HG02970 (cell line): Measurements from ENCODE around the gene ANO4.

Experiments used
- ATAC-seq: cut with Tn5 transposase; IDR thresholded peaks from one replicate; pipeline ENCODE4 v1.9.1; 2021; ENCODE audit warnings: mild to moderate bottlenecking, moderate library complexity, moderate number of reproducible peaks; ENCODE audit not compliant: unreplicated experiment, low FRiP score

The ANO4 gene

DNA sequence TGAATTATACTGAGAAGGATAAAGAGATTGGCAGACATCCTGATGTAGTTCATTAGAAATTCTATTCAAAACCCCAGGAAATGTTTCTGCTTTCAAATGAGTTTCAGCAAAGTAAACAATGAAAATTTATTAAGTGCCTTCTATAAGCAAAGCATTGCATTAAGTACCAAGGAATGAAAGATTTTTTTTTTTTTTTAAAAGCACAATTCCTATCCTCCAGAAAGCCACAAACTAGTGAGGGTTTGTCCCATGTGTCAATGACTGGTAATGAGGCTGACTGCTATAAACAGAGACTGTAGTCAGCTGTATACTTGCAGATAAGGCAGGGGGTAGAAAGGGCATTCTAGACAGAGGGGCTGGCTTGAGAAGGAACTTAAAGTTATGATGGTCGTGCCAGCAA, 6.7 kb downstream of the ANO4 start:
- no peak for ATAC-seq

GRCh38 chr12:100808777-100809176, 14.2 kb downstream of the ANO4 start:
- ATAC-seq, result no peak

DNA sequence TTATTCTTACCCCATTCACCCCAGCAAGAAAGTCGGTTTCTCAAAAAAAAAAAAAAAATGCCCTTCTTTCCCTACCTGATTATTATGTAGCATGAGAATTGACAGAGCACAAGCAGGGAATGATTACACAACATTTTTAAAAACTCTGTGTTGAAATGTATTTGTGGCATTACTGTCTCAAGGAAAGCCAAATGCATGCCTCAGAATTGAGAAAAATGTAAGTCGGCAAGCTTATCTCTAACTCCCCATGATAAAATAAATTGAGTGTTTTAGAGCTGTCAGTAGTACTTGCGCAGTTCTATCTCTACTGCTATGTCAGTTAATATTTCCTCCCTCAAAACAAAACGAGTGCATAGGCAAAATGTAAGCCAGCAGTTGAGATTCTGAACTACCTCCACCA, 25.7 kb downstream of the ANO4 start:
- ATAC-seq, result no peak

DNA sequence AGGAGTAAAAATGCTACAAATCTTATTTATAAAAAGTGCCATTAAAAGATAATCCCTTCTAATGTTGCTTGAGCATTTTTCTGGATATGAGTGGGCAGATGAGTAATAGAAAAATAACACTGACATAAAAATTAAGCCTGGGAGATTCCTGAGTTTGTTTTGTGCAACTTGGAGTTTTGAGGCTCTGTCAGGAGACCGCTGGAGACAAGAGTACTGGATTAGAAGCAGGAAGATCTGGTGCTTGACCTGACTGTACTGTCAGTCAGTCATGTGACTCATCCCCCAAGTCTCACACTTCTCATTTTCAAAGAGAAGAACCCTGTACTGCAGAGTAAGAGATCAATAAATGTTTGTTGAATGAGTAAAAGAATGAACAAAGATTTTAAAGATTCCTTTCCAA, 29.4 kb downstream of the ANO4 start:
- no peak for ATAC-seq

DNA sequence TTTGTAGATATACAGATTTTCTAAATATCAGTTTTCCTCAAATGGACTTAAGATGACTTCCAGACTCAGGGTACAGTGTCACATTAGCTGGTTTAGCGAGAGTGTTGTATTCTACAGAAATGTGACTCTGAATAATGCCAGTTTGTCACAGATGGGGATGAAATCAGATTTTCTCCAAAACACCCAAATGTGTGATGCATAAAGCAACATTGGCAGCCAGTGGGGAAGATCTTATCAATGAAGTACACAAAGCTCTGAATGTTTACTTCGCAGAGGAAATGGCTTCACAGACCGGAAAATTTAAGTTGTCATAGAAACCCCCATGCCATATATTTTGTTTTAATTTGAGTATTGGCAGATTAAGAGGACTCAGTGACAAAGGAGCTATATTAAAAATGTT, 29.9 kb downstream of the ANO4 start:
- ATAC-seq, result no peak

GRCh38 chr12:100826323-100826722, 31.7 kb downstream of the ANO4 start:
- no peak for ATAC-seq

DNA sequence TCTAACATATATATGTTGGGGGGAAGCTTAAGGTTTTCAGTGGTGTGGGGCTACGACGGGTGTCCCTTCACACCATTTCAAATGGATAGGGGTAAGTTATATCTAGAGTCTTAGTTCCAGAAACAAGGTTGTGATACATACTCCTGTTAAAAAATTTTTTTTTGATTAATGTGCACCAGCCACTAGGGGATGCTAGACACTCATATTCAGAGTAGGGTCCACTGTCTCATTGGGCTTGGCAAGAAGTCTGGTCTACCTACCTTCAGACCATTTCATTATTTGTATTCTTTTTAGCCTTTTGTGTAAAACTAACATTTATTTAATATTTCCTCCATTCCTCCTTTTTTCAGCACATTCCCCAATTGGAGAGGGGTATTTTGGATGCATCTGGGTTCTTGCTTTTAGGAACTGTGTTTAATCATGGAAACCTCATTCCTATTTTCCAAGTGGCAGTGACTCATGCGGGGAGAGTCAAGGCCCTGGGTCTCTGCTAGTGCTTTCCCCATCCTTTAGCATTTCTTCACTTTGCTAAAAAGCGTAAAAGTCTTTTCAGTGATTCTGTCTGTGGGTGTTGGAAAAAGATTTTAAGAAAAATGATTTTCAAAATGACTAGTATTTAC, 33.4 kb downstream of the ANO4 start:
- no peak for ATAC-seq

DNA sequence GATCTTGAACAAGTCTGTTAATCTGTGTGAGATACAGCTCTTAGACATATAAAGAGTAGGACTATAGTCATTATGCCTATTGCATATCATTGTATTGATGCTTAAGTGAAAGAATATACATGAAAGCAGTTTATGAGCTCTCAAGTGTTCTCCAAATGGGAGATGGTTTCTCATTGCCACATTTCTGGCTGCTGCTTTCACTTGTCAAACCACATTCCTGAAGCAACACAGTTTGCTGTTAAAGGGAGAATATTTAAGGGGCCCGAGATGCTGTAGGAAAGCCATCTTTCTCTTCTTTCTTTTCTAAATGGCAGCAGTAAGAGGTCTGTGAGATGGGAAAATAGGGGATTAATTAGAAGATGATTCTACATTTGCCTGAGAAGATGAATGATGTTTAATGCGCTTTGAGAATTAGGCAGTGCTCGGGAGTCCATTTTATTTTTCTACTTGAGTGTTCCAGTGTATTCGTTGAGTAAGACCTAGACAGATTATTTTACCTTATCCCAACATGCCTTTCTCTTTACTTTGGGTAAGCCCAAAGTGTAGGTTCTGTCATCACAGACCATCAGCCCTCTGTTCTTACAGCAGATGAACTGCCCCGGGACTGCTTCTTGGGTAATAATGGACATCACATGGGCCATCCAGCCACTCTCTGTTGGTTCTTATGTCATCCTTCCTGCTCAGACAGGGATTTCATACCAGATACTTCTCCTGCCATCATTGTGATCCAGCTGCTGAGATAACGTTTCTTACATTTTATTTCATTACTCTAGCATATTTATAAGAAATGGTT, 35.6 kb downstream of the ANO4 start:
- no peak for ATAC-seq

- no peak for ATAC-seq
Measured at GRCh38 chr12:100833282-100833681, 38.7 kb downstream of the ANO4 start.

DNA sequence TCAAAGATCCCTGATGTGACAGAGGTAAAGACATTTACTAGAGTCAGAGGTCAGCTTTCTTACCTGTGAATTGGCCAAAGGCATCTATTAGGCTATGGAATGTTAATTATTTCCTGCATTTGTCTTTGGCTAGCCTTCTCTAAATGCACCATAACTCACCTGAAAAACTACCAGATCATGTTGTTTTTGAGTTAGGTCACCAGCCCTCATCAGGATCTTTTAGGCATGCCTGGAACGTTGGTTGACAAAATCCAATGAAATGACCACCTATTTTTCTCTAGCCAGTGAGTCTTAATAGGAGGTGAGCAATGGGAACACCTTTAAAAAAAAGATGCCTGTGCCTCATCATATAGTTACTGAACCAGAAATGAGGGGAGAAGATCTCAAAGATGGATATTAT, 46.2 kb downstream of the ANO4 start:
- ATAC-seq, result no peak

DNA sequence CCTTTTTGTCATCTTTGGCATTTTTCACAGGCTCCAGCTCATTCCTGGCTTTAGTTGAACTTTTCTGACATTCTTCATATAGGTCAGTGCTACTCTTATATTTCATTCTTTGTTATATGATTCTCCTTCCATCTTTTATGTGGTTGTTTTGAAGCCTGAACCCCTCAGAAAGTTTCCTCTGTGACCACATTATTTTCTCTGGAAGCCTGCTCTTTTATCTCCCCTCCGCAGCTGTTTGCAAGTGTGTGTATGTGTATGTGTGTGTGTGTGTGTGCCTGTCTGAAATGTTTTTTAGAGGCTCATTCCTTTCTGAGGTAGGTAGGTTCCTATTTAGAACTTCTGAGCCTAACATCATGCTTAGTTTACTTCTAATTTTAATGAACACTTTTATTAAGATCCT, 47.6 kb downstream of the ANO4 start:
- ATAC-seq, result no peak

GRCh38 chr12:100843061-100843460, 48.5 kb downstream of the ANO4 start:
- ATAC-seq, result no peak

- no peak for ATAC-seq
Measured at GRCh38 chr12:100845095-100845494, 50.5 kb downstream of the ANO4 start.

DNA sequence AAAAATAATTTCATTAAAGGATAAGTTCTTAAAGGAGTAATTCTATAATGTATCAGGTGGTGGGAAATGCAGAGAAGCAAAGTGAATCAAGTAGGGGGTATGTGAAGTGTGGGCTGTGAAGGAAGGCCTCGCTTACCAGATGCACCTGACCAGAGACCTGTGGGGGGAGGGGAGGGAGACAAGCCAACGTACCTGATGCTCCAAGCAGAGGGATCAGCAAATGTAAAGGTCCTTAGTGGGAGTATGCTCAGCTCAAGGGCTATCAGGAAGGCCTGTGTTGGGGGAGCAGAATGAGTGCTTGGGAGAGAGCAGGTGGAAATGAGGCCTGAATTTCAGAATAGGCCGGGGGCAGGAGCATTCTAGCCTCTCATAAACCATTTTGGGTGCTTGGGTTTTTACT, 57.1 kb downstream of the ANO4 start:
- ATAC-seq, result no peak

GRCh38 chr12:100857418-100857817, 62.8 kb downstream of the ANO4 start:
- no peak for ATAC-seq

GRCh38 chr12:100857971-100858370, 63.4 kb downstream of the ANO4 start:
- no peak for ATAC-seq

- ATAC-seq, result no peak
Measured at GRCh38 chr12:100858656-100859055, 64.1 kb downstream of the ANO4 start.

DNA sequence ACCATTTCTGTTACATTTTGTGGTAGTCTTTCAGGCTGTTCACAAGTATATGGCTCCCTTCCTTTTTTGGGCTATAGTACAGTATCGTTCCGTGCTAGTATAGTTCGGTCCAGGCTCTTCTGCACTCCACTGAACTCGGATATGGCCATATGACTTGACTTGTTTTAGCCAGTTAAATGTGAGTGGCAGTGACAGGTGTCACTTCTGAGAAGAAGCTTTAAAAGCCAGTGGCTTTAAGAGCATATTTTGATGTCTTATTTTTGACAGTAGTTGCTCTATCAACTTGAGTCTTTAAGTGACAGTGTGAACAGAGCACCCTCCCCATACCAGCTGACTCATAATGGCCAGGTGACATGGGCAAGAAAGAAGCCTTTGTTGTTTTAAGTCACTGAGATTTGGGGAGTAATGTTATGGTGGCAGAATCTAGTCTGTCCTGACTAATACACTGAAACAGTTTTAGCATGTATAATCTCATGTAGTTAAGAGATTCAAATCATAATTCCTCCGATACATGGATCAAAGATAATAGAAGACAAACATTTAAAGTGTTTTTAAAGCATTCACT, 64.6 kb downstream of the ANO4 start:
- ATAC-seq, result no peak

DNA sequence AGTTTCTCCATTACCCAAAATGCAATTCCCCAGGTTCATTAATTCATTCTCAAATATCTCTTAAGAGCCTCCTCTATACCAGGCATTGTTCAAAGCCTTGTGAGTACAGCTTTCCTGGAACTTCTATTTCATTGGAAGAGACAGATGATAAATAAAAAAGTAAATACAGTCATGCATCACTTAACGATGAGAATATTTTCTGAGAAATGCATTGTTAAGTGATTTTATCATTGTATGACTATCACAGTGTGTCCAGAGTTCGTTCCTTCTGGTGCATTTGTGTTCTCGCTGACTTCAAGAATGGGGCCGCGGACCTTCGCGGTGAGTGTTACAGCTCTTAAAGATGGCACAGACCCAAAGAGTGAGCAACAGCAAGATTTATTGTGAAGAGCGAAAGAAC, 66.0 kb downstream of the ANO4 start:
- ATAC-seq, result no peak

- ATAC-seq, result no peak
Measured at GRCh38 chr12:100862676-100863075, 68.1 kb downstream of the ANO4 start.

GRCh38 chr12:100864366-100864765, 69.8 kb downstream of the ANO4 start:
- ATAC-seq, result no peak
